Tibial nerve (tissue), 4 donors: Measurements from ENCODE around the gene CPA1.

Experiments
- CTCF ChIP-seq, 5 experiments: fragments of 200-600 bp in 3 of 5; fragments of 450-650 bp in 2 of 5; sonication (generic) in 3 of 5; IDR thresholded peaks; one replicate each; pipeline ENCODE4 v1.5.1; 2016 to 2019; ENCODE audit warnings: antibody characterized with exemption in 5 of 5, mild to moderate bottlenecking in 3 of 5, moderate library complexity in 2 of 5
- EP300 ChIP-seq, 2 donors: sonication (generic); formaldehyde crosslinking; IDR thresholded peaks; one replicate each; pipeline ENCODE4 v1.6.1; 2017; ENCODE audit warnings: antibody characterized with exemption in 2 of 2, mild to moderate bottlenecking in 1 of 2

DNA sequence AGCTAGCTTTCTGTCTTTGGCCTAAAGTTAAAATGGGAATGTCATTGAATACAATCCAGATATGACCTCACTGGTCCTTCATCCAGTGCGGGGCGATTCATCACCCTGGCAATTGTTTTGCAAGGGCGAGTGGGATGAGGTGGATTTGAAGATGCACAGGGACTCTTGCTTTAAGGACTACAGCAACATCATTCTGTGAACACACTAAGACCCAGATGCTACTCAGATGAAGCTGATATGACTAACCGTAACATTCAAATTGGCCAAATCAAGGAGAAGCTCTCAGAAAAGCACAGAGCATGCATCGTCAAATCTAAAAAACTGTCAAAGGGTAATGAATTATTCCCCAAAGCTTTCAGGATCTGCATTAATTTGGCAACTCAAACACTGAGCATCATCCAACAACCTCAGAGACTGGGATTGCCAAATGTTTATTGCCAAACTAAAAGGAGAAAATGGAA, 12.8 kb downstream of the CPA1 start:
- TF ChIP-seq EP300 (IDR thresholded peaks at IDR 0.05) (no peak), CTCF (IDR thresholded peaks at IDR 0.05) (no peak)
